H9 (cell line): ENCODE results near the gene ZGLP1. TPM values are rescaled to one million over a fixed set of nuclear protein-coding genes. Genes with fewer than 3 reads are reported as not detected.
A peak's percentile ranks its signal among the peaks of the same experiment; 100 is the strongest.

Source experiments
- DNase-seq: peaks from one replicate; pipeline ENCODE4 v3.0.0-alpha.2; 2017
- H2AFZ ChIP-seq: one replicate; pipeline ENCODE4 v1.6.1; 2013; ENCODE audit warnings: mild to moderate bottlenecking, low read length, control low read depth, moderate library complexity
- H2AK5ac ChIP-seq: 2 replicates; pipeline ENCODE4 v1.6.1; 2013; ENCODE audit warnings: low read length, control low read depth, mixed read lengths; ENCODE audit not compliant: insufficient read length
- H2BK120ac ChIP-seq: one replicate; pipeline ENCODE4 v1.6.1; 2013; ENCODE audit warnings: low read depth, mild to moderate bottlenecking, low read length, control low read depth, inconsistent platforms; ENCODE audit not compliant: poor library complexity, severe bottlenecking
- H2BK12ac ChIP-seq: 2 replicates; pipeline ENCODE4 v1.6.1; 2013; ENCODE audit warnings: low read length, control low read depth, mixed read lengths, low read depth; ENCODE audit not compliant: insufficient read length
- H2BK15ac ChIP-seq: 2 replicates; pipeline ENCODE4 v1.6.1; 2013; ENCODE audit warnings: low read depth, low read length, control low read depth
- H2BK20ac ChIP-seq: one replicate; pipeline ENCODE4 v1.6.1; 2013; ENCODE audit warnings: low read depth, mild to moderate bottlenecking, low read length, control low read depth, inconsistent platforms; ENCODE audit not compliant: poor library complexity, severe bottlenecking
- H2BK5ac ChIP-seq: 2 replicates; pipeline ENCODE4 v1.6.1; 2013; ENCODE audit warnings: low read length, control low read depth, mixed read lengths; ENCODE audit not compliant: insufficient read length
- H3K14ac ChIP-seq: 2 replicates; pipeline ENCODE4 v1.6.1; 2013; ENCODE audit warnings: low read length, control low read depth; ENCODE audit not compliant: insufficient read depth
- H3K18ac ChIP-seq: 2 replicates; pipeline ENCODE4 v1.6.1; 2013; ENCODE audit warnings: low read depth, mild to moderate bottlenecking, mixed read lengths, low read length, control low read depth; ENCODE audit not compliant: insufficient read length
- H3K23ac ChIP-seq: 2 replicates; pipeline ENCODE4 v1.6.1; 2013; ENCODE audit warnings: low read length, control low read depth, mixed read lengths, low read depth; ENCODE audit not compliant: insufficient read length
- H3K23me2 ChIP-seq: 2 replicates; pipeline ENCODE4 v1.6.1; 2013; ENCODE audit warnings: low read depth, mild to moderate bottlenecking, mixed read lengths, low read length, control low read depth; ENCODE audit not compliant: insufficient read length, poor library complexity, severe bottlenecking
- H3K27ac ChIP-seq: 2 replicates; pipeline ENCODE4 v1.5.1; 2013; ENCODE audit warnings: low read length, control low read depth, mixed read lengths, low read depth; ENCODE audit not compliant: insufficient read length
- H3K27me3 ChIP-seq: 2 replicates; pipeline ENCODE4 v1.6.1; 2013; ENCODE audit warnings: low read length, control low read depth, inconsistent platforms; ENCODE audit not compliant: insufficient read depth
- H3K4ac ChIP-seq: 2 replicates; pipeline ENCODE4 v1.6.1; 2013; ENCODE audit warnings: low read depth, mild to moderate bottlenecking, control low read depth, inconsistent platforms, low read length, moderate library complexity
- H3K4me1 ChIP-seq: 2 replicates; pipeline ENCODE4 v1.6.1; 2013; ENCODE audit warnings: low read length, control low read depth, inconsistent platforms; ENCODE audit not compliant: insufficient read depth
- H3K4me2 ChIP-seq: 2 replicates; pipeline ENCODE4 v1.6.1; 2013; ENCODE audit warnings: low read length, control low read depth, mixed read lengths; ENCODE audit not compliant: insufficient read length, insufficient read depth
- H3K56ac ChIP-seq: 2 replicates; pipeline ENCODE4 v1.6.1; 2013; ENCODE audit warnings: low read depth, mild to moderate bottlenecking, mixed read lengths, low read length, control low read depth; ENCODE audit not compliant: insufficient read length
- H3K79me1 ChIP-seq: 2 replicates; pipeline ENCODE4 v1.6.1; 2013; ENCODE audit warnings: low read depth, mild to moderate bottlenecking, moderate library complexity, low read length, control low read depth, inconsistent platforms; ENCODE audit not compliant: insufficient read depth, poor library complexity, severe bottlenecking
- H3K79me2 ChIP-seq: 2 replicates; pipeline ENCODE4 v1.6.1; 2013; ENCODE audit warnings: low read length, control low read depth, inconsistent platforms; ENCODE audit not compliant: insufficient read depth
- H3K9ac ChIP-seq: 2 replicates; pipeline ENCODE4 v1.6.1; 2013; ENCODE audit warnings: low read length, control low read depth, mixed read lengths; ENCODE audit not compliant: insufficient read length; ENCODE audit errors: extremely low read depth
- H3K9me3 ChIP-seq: one replicate; pipeline ENCODE4 v1.6.1; 2013; ENCODE audit warnings: low read depth, low read length, inconsistent platforms; ENCODE audit not compliant: control insufficient read depth
- H3T11ph ChIP-seq: one replicate; pipeline ENCODE4 v1.6.1; 2013; ENCODE audit warnings: mild to moderate bottlenecking, low read length, control low read depth, inconsistent platforms
- H4K20me1 ChIP-seq: one replicate; pipeline ENCODE4 v1.6.1; 2013; ENCODE audit not compliant: control insufficient read depth, insufficient read length, insufficient read depth
- H4K5ac ChIP-seq: 2 replicates; pipeline ENCODE4 v1.6.1; 2013; ENCODE audit warnings: low read depth, mild to moderate bottlenecking, mixed read lengths, low read length, control low read depth; ENCODE audit not compliant: insufficient read length
- H4K8ac ChIP-seq: replicated peaks from 2 replicates; pipeline ENCODE4 v1.6.1; 2013; ENCODE audit warnings: low read length, control low read depth, mixed read lengths, low read depth; ENCODE audit not compliant: insufficient read length
- H4K91ac ChIP-seq: 2 replicates; pipeline ENCODE4 v1.6.1; 2013; ENCODE audit warnings: low read depth, mild to moderate bottlenecking, moderate library complexity, mixed read lengths, low read length, control low read depth; ENCODE audit not compliant: insufficient read length
- H3K27ac Mint-ChIP-seq, 3 experiments: 2 replicates in 2 of 3; 3 replicates in 1 of 3; pipeline ENCODE4 v1.8.0; 2020 to 2021; ENCODE audit warnings: mixed read lengths in 3 of 3, mild to moderate bottlenecking in 1 of 3, moderate library complexity in 1 of 3
- H3K27me3 Mint-ChIP-seq: 2 replicates; pipeline ENCODE4 v1.8.0; 2021; ENCODE audit warnings: low read depth, mild to moderate bottlenecking, moderate library complexity, mixed read lengths
- H3K36me3 Mint-ChIP-seq, 3 experiments: 2 replicates in 2 of 3; 3 replicates in 1 of 3; pipeline ENCODE4 v1.8.0; 2020 to 2021; ENCODE audit warnings: low read depth in 3 of 3, mixed read lengths in 3 of 3; ENCODE audit not compliant: insufficient read depth in 1 of 3
- H3K4me1 Mint-ChIP-seq, 2 experiments: 2 replicates each; pipeline ENCODE4 v1.8.0; 2020; ENCODE audit warnings: mixed read lengths in 2 of 2
- H3K4me3 Mint-ChIP-seq, 2 experiments: 2 replicates in 1 of 2; 3 replicates in 1 of 2; pipeline ENCODE4 v1.8.0; 2020 to 2021; ENCODE audit warnings: mild to moderate bottlenecking in 2 of 2, mixed read lengths in 2 of 2, moderate library complexity in 1 of 2
- H3K9me3 Mint-ChIP-seq, 2 experiments: 2 replicates in 1 of 2; 3 replicates in 1 of 2; pipeline ENCODE4 v1.8.0; 2020; ENCODE audit warnings: mild to moderate bottlenecking in 2 of 2, mixed read lengths in 2 of 2, moderate library complexity in 1 of 2
- WGBS: extraction: QIAGEN DNeasy Blood & Tissue Kit; methylation state at CpG from one replicate; pipeline ENCODE4 v1.1.7; 2013; ENCODE audit warnings: missing lambda C conversion rate, low lambda C conversion rate, mixed read lengths; ENCODE audit not compliant: insufficient read length; ENCODE audit errors: extremely low coverage; 5-methylcytosine and 5-hydroxymethylcytosine counted together
- total RNA-seq: library from RNA; stranded (reverse); gene quantifications from 2 replicates; pipeline ENCODE4 v1.2.1, GENCODE V29; 2021
- TF ChIP-seq, protein P1 (sequence below): fragments of 200-600 bp; sonication (generic); conservative IDR thresholded peaks from 3 replicates; pipeline ENCODE4 v1.8.0; 2021; ENCODE audit warnings: antibody characterized with exemption, mild to moderate bottlenecking

The ZGLP1 gene
- total RNA-seq, 1 experiment from 2014 or later, result 6.9 TPM

DNA sequence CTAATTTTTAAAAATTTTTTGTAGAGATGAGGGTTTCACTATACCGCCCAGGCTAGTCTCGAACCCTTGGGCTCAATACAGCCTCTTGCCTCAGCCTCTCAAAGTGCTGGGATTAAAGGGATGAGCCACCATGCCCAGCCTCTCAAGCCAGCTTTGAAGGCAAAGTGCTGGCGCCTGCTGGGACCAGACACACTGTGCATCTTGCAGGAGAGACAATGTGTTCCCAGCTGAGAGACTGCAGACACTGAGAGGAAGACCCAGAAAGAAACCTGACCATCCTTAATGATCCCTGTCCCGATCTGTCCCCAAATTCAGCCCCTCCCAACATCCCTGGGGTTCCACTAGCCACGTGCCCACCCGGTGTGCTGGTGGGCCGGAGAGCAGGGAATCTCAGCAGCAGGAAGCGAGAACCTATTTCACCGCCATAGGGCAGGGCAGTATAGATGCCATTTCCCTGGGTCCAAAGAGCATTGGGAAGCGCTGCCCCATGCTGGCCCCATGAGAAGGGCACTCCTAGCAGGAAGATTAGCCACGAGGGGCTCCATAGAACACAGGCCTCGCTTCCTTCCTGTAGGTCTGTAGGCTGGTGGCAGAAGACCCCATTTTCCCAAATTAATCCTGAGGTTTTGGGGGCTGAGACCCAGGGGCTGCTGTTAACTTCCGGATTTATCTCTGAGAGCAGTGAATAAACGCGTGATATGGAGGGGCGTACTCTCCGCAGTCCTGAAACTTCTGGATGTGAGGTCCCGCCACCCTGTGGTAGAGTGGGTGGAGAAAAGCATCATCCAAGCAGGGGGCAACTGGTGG lies 22.7 kb upstream of the ZGLP1 start:
- Histone ChIP-seq H3K79me1 (peaks cover 4% of the 10 kb centered on the region), H3K23ac (no peak overlapping the region), H2BK20ac (no peak overlapping the region), H3K56ac (no peak overlapping the region), H3K79me2 (peaks cover 8% of the 10 kb centered on the region; the same call in 1 of the 2 replicates), H3K18ac (no peak overlapping the region), H3K9ac (peak overlapping the region; percentile 62), H2BK120ac (no peak overlapping the region), H3K27ac (no peak overlapping the region), H3K4me1 (no peaks in the 10 kb centered on the region), H2AK5ac (no peak overlapping the region), H3K9me3 (no peaks in the 10 kb centered on the region), H4K91ac (no peak overlapping the region), H2BK5ac (no peak overlapping the region), H3K23me2 (peaks cover 24% of the 10 kb centered on the region), H4K20me1 (no peaks in the 10 kb centered on the region), H3T11ph (no peak overlapping the region), H3K4ac (no peak overlapping the region), H3K14ac (peak overlapping the region; percentile 48; the same call in 1 of the 2 replicates), H4K8ac (no peak overlapping the region), H2BK15ac (no peak overlapping the region), H4K5ac (no peak overlapping the region), H2AFZ (no peak overlapping the region), H3K27me3 (no peaks in the 10 kb centered on the region; the same call in 1 of the 2 replicates), H2BK12ac (no peak overlapping the region), H3K4me2 (peak overlapping the region; percentile 98)
- peaks cover 18 to 21% of the 10 kb centered on the region in 2 experiments for H3K4me1 Mint-ChIP-seq
- WGBS, result no CpG with 5 or more reads among the region's 18 CpGs
- no peaks in the 10 kb centered on the region; the same call in 1 of the 2 replicates for H3K27me3 Mint-ChIP-seq
- H3K4me3 Mint-ChIP-seq, result peak overlapping the region; percentile 95 to 96
- DNase-seq, result no peak
- TF ChIP-seq, protein P1, sequence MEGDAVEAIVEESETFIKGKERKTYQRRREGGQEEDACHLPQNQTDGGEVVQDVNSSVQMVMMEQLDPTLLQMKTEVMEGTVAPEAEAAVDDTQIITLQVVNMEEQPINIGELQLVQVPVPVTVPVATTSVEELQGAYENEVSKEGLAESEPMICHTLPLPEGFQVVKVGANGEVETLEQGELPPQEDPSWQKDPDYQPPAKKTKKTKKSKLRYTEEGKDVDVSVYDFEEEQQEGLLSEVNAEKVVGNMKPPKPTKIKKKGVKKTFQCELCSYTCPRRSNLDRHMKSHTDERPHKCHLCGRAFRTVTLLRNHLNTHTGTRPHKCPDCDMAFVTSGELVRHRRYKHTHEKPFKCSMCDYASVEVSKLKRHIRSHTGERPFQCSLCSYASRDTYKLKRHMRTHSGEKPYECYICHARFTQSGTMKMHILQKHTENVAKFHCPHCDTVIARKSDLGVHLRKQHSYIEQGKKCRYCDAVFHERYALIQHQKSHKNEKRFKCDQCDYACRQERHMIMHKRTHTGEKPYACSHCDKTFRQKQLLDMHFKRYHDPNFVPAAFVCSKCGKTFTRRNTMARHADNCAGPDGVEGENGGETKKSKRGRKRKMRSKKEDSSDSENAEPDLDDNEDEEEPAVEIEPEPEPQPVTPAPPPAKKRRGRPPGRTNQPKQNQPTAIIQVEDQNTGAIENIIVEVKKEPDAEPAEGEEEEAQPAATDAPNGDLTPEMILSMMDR, result no peak
- H3K9me3 Mint-ChIP-seq, result no peaks in the 10 kb centered on the region; a peak in 1 of 5 replicates
- H3K36me3 Mint-ChIP-seq, result peaks cover 14 to 41% (median 31%) of the 10 kb centered on the region in 3 experiments; a peak in 6 of 7 replicates
- H3K27ac Mint-ChIP-seq, result peak overlapping the region; percentile 96 to 98 (median 97)
